HepG2 (cell line): Measurements from ENCODE around the gene NUB1.

Experiments
- BRF2 ChIP-seq: sonication (generic); formaldehyde crosslinking; IDR thresholded peaks from 2 replicates; pipeline ENCODE4 v1.8.1; 2022; ENCODE audit warnings: mild to moderate bottlenecking, missing genetic modification reagents
- CTCF ChIP-seq: sonication (generic); formaldehyde crosslinking; IDR thresholded peaks from 2 replicates; pipeline ENCODE4 v1.5.0; 2020; ENCODE audit warnings: mild to moderate bottlenecking, missing genetic modification reagents, moderate library complexity
- DDIT3 ChIP-seq: sonication (generic); formaldehyde crosslinking; IDR thresholded peaks from 2 replicates; pipeline ENCODE4 v1.4.0; 2020; ENCODE audit warnings: mild to moderate bottlenecking, missing genetic modification reagents
- ESRRA ChIP-seq: sonication (generic); formaldehyde crosslinking; IDR thresholded peaks from 2 replicates; pipeline ENCODE4 v1.5.1; 2020; ENCODE audit warnings: mild to moderate bottlenecking, low read depth, missing genetic modification reagents
- MAFK ChIP-seq, 2 experiments: IDR thresholded peaks in 1 of 2; conservative IDR thresholded peaks in 1 of 2; 2 replicates each; pipeline ENCODE4 v1.6.1; 2011; ENCODE audit warnings: improper control_type of control experiment in 2 of 2, low read length in 2 of 2
- MAX ChIP-seq: IDR thresholded peaks from 2 replicates; pipeline ENCODE4 v1.6.1; 2012; ENCODE audit warnings: inconsistent platforms
- NCOA5 ChIP-seq: sonication (generic); formaldehyde crosslinking; IDR thresholded peaks from 2 replicates; pipeline ENCODE4 v1.4.0; 2020; ENCODE audit warnings: missing genetic modification reagents
- PCBP2 ChIP-seq: fragments of 200-400 bp; formaldehyde crosslinking; optimal IDR thresholded peaks from 2 replicates; pipeline ENCODE3; 2018; ENCODE audit warnings: low read length, low read depth; ENCODE audit not compliant: poor library complexity, severe bottlenecking
- THAP7 ChIP-seq: sonication (generic); formaldehyde crosslinking; IDR thresholded peaks from 2 replicates; pipeline ENCODE4 v1.8.1; 2023; ENCODE audit warnings: mild to moderate bottlenecking, missing genetic modification reagents
- TSC22D2 ChIP-seq: sonication (generic); formaldehyde crosslinking; IDR thresholded peaks from 2 replicates; pipeline ENCODE4 v1.5.1; 2020; ENCODE audit warnings: missing genetic modification reagents, mild to moderate bottlenecking, borderline replicate concordance
- USF2 ChIP-seq, 2 experiments: sonication (generic) in 1 of 2; formaldehyde crosslinking in 1 of 2; IDR thresholded peaks; 2 replicates each; pipeline versions ENCODE4 v1.5.1 to v1.6.1; 2011 to 2020; ENCODE audit warnings: borderline replicate concordance in 1 of 2, low read depth in 1 of 2, low read length in 1 of 2, mild to moderate bottlenecking in 1 of 2, missing genetic modification reagents in 1 of 2, moderate library complexity in 1 of 2
- ZC3H13 ChIP-seq: sonication (generic); formaldehyde crosslinking; IDR thresholded peaks from 2 replicates; pipeline ENCODE4 v1.8.1; 2023; ENCODE audit warnings: mild to moderate bottlenecking, missing genetic modification reagents, moderate library complexity
- ZNF660 ChIP-seq: sonication (generic); formaldehyde crosslinking; IDR thresholded peaks from 2 replicates; pipeline ENCODE4 v1.5.1; 2020; ENCODE audit warnings: mild to moderate bottlenecking, low read depth, missing genetic modification reagents, borderline replicate concordance

- TF ChIP-seq PCBP2 = no peak
- TF ChIP-seq MAX = no peak
- no peak for TF ChIP-seq MAFK (conservative IDR thresholded peaks at IDR 0.05 in 1 of 2, IDR thresholded peaks at IDR 0.05 in 1 of 2; ENCODE audit: low read length in 2 of 2)
- TF ChIP-seq DDIT3 (CRISPR knock-in tag) = no peak
- TF ChIP-seq USF2 (IDR thresholded peaks at IDR 0.05; ENCODE audit: low read depth, low read length) = no peak
- no peak for TF ChIP-seq USF2 (CRISPR knock-in tag; IDR thresholded peaks at IDR 0.05; ENCODE audit: borderline replicate concordance)
- TF ChIP-seq ZC3H13 (CRISPR knock-in tag) = no peak
- TF ChIP-seq CTCF (CRISPR knock-in tag) = no peak
- no peak for TF ChIP-seq TSC22D2 (CRISPR knock-in tag)
- TF ChIP-seq NCOA5 (CRISPR knock-in tag) = no peak
- no peak for TF ChIP-seq ESRRA
- no peak for TF ChIP-seq ZNF660 (CRISPR knock-in tag)
- TF ChIP-seq THAP7 (CRISPR knock-in tag) = no peak
- no peak for TF ChIP-seq BRF2 (CRISPR knock-in tag)
These were observed 45.2 kb upstream of the NUB1 start for GRCh38 chr7:151296202-151296992.
